Loucy (cell line): ENCODE results near the gene ENHO.
A peak's percentile ranks its signal among the peaks of the same experiment; 100 is the strongest.

Experiments
- H2AFZ ChIP-seq: fragments of 200-600 bp; sonication (generic); 2 replicates; pipeline ENCODE4 v1.6.0; 2016; ENCODE audit warnings: antibody characterized with exemption, mild to moderate bottlenecking, low read length, moderate library complexity
- H3F3A ChIP-seq: fragments of 200-600 bp; 2 replicates; pipeline ENCODE4 v1.6.0; 2016; ENCODE audit warnings: antibody characterized with exemption, low read depth, mild to moderate bottlenecking
- H3K27me3 ChIP-seq: fragments of 200-600 bp; sonication (generic); 2 replicates; pipeline ENCODE4 v1.6.1; 2014; ENCODE audit warnings: low read length, mild to moderate bottlenecking; ENCODE audit not compliant: insufficient read depth, poor library complexity, severe bottlenecking
- H3K36me3 ChIP-seq: fragments of 200-600 bp; sonication (generic); 2 replicates; pipeline ENCODE4 v1.6.1; 2016; ENCODE audit warnings: low read length; ENCODE audit not compliant: insufficient read depth
- H3K4me1 ChIP-seq: fragments of 200-600 bp; sonication (generic); 2 replicates; pipeline ENCODE4 v1.5.1; 2014; ENCODE audit warnings: low read length, mild to moderate bottlenecking; ENCODE audit not compliant: insufficient read depth, poor library complexity, severe bottlenecking
- H3K4me2 ChIP-seq: fragments of 200-600 bp; sonication (generic); 2 replicates; pipeline ENCODE4 v1.6.0; 2014; ENCODE audit warnings: antibody characterized with exemption, low read length, low read depth, mild to moderate bottlenecking; ENCODE audit not compliant: poor library complexity, severe bottlenecking
- H3K4me3 ChIP-seq: fragments of 200-600 bp; sonication (generic); 2 replicates; pipeline ENCODE4 v1.5.1; 2014; ENCODE audit warnings: low read length, mild to moderate bottlenecking, mixed read lengths; ENCODE audit not compliant: poor library complexity, severe bottlenecking
- H3K79me2 ChIP-seq: fragments of 200-600 bp; sonication (generic); 2 replicates; pipeline ENCODE4 v1.6.1; 2014; ENCODE audit warnings: low read length; ENCODE audit not compliant: insufficient read depth
- H3K9ac ChIP-seq: fragments of 200-600 bp; sonication (generic); 2 replicates; pipeline ENCODE4 v1.6.0; 2014; ENCODE audit warnings: mild to moderate bottlenecking, low read depth, low read length, moderate library complexity; ENCODE audit not compliant: poor library complexity, severe bottlenecking
- H3K9me2 ChIP-seq: fragments of 200-600 bp; sonication (generic); replicated peaks from 2 replicates; pipeline ENCODE4 v1.6.1; 2016; ENCODE audit warnings: low read depth, low read length, mixed read lengths
- H3K9me3 ChIP-seq: fragments of 200-600 bp; sonication (generic); 2 replicates; pipeline ENCODE4 v1.6.1; 2014; ENCODE audit warnings: mild to moderate bottlenecking, antibody characterized with exemption, low read length, low read depth; ENCODE audit not compliant: insufficient read depth
- H4K20me1 ChIP-seq: fragments of 200-600 bp; sonication (generic); 2 replicates; pipeline ENCODE4 v1.6.0; 2014; ENCODE audit warnings: antibody characterized with exemption, low read length, mild to moderate bottlenecking; ENCODE audit not compliant: insufficient read depth, poor library complexity, severe bottlenecking
- CTCF ChIP-seq: fragments of 200-600 bp; sonication (generic); conservative IDR thresholded peaks from 2 replicates; pipeline ENCODE4 v1.5.1; 2014; ENCODE audit warnings: mild to moderate bottlenecking, antibody characterized with exemption, low read length
- EZH2phosphoT487 ChIP-seq: fragments of 200-600 bp; IDR thresholded peaks from 2 replicates; pipeline ENCODE4 v1.6.1; 2018; ENCODE audit warnings: antibody characterized with exemption, mild to moderate bottlenecking, moderate library complexity, borderline replicate concordance

ENHO gene

DNA sequence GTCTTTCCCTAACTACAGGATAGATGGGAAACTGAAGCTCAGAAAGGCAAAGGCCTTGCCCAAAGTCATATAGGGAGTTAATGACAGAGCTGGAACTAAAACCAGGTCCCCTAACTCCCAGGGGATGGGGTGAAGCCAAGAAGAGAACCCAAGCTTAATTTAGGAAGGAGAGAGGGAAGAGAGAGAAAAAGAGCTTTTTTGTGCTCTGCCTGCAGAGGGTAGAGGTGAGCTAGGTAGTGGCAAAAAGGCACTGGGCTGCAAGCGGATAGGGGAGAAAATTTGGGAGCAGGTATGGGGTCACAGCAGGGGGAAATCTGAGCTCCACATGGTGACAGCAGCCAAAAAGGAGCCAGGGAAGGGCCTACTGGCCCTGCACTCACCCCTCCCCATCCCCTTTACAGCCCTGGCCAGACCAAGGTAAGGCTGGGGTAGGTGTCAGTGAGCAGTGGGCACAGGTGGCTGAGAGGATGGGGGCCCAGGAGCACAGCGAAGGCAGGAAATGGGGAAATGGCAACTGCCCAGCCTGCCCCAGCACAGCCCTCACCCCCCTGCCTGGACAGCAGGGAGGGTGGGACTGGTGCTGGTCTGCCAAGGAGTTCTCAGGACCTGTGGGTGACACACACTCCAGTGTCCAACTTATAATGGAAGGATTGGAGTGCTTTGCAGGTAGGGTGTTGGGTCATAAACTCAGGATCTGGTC lies 3.3 kb downstream of the ENHO start:
- Histone ChIP-seq H2AFZ (no peak overlapping the region), H3K4me1 (peaks cover 9% of the 10 kb centered on the region), H3K27me3 (no peaks in the 10 kb centered on the region), H3K4me3 (no peak overlapping the region), H3K9ac (no peak overlapping the region), H3K79me2 (no peaks in the 10 kb centered on the region), H3K9me3 (no peaks in the 10 kb centered on the region), H3K36me3 (no peaks in the 10 kb centered on the region), H3F3A (no peaks in the 10 kb centered on the region), H3K4me2 (no peak overlapping the region), H4K20me1 (no peaks in the 10 kb centered on the region), H3K9me2 (no peaks in the 10 kb centered on the region)
- TF ChIP-seq EZH2phosphoT487: no peak
- TF ChIP-seq CTCF: peak; percentile 46; the same call in 1 of the 2 replicates

GRCh38 chr9:34518896-34519295 lies 3.9 kb downstream of the ENHO start:
- Histone ChIP-seq H3F3A (no peaks in the 10 kb centered on the region), H3K79me2 (no peaks in the 10 kb centered on the region), H3K4me1 (peaks cover 9% of the 10 kb centered on the region), H3K4me2 (no peak overlapping the region), H3K27me3 (no peaks in the 10 kb centered on the region), H4K20me1 (no peaks in the 10 kb centered on the region), H3K9me3 (no peaks in the 10 kb centered on the region), H3K9ac (no peak overlapping the region), H3K4me3 (no peak overlapping the region), H3K9me2 (no peaks in the 10 kb centered on the region), H2AFZ (no peak overlapping the region), H3K36me3 (no peaks in the 10 kb centered on the region)
- TF ChIP-seq CTCF (no peak), EZH2phosphoT487 (no peak)

DNA sequence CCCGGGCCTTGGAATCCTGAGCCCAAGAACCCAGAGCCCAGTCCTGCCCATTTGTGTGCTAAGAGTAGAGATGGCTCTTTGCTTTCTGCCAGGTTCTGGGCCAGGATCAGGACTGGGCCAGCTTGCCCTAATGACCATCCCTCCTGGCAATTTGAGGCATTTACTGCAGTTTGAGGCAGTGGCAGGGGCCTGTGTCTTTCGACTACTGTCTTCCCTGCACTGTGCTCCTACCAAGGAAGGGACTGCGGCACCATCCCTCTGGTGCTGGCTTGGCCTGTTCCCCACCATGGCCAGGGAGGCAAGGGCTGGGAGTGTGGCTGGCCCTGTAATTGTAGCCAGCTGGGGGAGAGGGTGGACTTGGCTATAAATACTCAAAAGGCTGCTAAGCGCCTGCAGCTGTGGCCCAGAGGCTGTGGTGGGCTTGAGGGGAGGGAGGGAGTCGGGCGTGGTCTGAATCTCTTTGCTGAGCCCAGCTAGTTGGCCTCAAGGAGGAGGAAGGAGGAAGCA lies 4.6 kb downstream of the ENHO start:
- H3K4me2 ChIP-seq: no peak overlapping the region
- H3K9me2 ChIP-seq: no peaks in the 10 kb centered on the region
- no peaks in the 10 kb centered on the region for H3K79me2 ChIP-seq
- TF ChIP-seq CTCF (no peak), EZH2phosphoT487 (no peak)
- no peaks in the 10 kb centered on the region for H3K9me3 ChIP-seq
- H3K4me3 ChIP-seq: no peak overlapping the region
- no peaks in the 10 kb centered on the region for H3F3A ChIP-seq
- H3K36me3 ChIP-seq: no peaks in the 10 kb centered on the region
- H3K9ac ChIP-seq: no peak overlapping the region
- H2AFZ ChIP-seq: no peak overlapping the region
- H4K20me1 ChIP-seq: no peaks in the 10 kb centered on the region
- peaks cover 4% of the 10 kb centered on the region for H3K4me1 ChIP-seq
- no peaks in the 10 kb centered on the region for H3K27me3 ChIP-seq
